ENCODE measurements around the gene ST6GALNAC4. TPM values are rescaled to one million over a fixed set of nuclear protein-coding genes. Genes with fewer than 3 reads are reported as not detected.

Gene ST6GALNAC4
- total RNA-seq, 1 experiment from 2014 or later: 28.3 TPM

DNA sequence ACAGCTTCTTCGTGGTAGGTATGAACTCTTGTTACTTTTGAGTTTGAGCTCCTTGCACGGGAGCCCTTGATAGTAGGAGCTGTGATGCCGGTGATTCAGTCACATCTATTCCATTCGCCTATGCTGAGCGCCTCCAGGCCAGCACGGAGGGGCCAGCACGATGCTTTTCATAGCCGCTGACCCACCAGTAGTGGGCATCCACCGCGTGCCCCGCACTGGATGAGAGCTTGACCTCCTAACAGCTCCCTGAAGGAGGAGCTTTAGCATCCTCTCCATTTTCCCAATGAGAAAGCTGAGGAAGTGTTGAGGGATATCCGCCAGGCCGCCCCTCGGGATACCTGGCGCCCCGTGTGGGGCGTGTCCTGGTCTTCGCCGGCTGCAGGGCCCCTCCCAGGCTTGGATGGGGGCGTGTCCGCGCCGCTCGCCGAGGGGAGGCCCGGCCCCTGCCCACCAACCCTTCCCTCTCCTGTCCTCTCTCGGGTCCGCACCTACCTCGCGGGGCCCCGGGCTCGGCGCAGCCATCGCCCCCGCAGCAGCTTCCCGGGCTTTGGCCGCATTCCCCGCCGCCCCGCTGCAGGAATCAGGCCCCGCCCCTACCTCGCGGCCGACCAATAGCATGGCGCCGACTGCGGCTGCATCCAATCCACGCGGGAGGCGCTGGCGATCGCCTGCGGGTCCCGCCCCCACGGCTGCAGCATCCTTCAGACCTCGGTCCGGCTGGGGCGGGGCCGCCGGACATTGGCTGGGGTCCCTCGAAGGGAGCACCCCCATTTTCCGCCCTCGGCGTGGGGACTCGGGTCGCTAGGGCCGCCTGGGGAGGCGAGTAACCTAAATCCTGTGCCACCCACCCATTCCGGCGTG lies 13.6 kb upstream of the ST6GALNAC4 start, which contains the start of gene PIP5KL1:
Gene PIP5KL1 (minus strand): TSS at position 547 of the 861 bp plus-strand sequence. CDS start 25 bp downstream, at position 522.
- no peak within 1 kb of the TSS for H3K27ac ChIP-seq
- no peaks in the 10 kb centered on the region for H3K9me3 ChIP-seq (ENCODE audit: insufficient read depth, low read depth)
- no peaks in the 10 kb centered on the region for H3K36me3 ChIP-seq (ENCODE audit: low read depth)
- peaks cover 37% of the 10 kb centered on the region for H3K4me1 ChIP-seq (replicated peaks; ENCODE audit: insufficient read depth)
- no peaks in the 10 kb centered on the region for H3K9me2 ChIP-seq (ENCODE audit: insufficient read depth)
- intact Hi-C loops (cut with micrococcal nuclease; ENCODE audit: unreplicated experiment): no loop called here
- H3K79me2 ChIP-seq (ENCODE audit: low read depth): peaks cover 9% of the 10 kb centered on the region; the same call in 1 of the 2 replicates
- no peaks in the 10 kb centered on the region for H3K27me3 ChIP-seq (ENCODE audit: insufficient read depth, low read depth)
- H3F3A ChIP-seq (ENCODE audit: insufficient read depth, low read depth): peaks cover 56% of the 10 kb centered on the region
- no peak for TF ChIP-seq EZH2 (IDR thresholded peaks at IDR 0.05; ENCODE audit: low read depth)
- no peak for TF ChIP-seq CTCF (conservative IDR thresholded peaks at IDR 0.05)
- 0 out of 2 replicates have a peak within 1 kb of the TSS, but pooled peaks have one; percentile 48 for H2AFZ ChIP-seq
- peak within 1 kb of the TSS; percentile 88 for H3K4me2 ChIP-seq
- ChIA-PET POLR2A (ENCODE audit: unreplicated experiment) (interaction anchor here (1.0 kb wide), 1 partner anchor 148 kb away, joined by 13 read pairs; no protein-coding TSS in a partner anchor), CTCF (interaction anchor here (0.6 kb wide), 2 partner anchors 9 to 129 kb away, joined by 3 to 12 read pairs; no protein-coding TSS in a partner anchor)
- DNase-seq: peak; percentile 68 to 91
- H3K4me3 ChIP-seq: peak within 1 kb of the TSS; percentile 58
- BruUV-seq (replicated peaks): no TSS peak
- H4K20me1 ChIP-seq (ENCODE audit: insufficient read depth): 0 out of 2 replicates have a peak, but pooled peaks cover 3% of the 10 kb centered on the region

DNA sequence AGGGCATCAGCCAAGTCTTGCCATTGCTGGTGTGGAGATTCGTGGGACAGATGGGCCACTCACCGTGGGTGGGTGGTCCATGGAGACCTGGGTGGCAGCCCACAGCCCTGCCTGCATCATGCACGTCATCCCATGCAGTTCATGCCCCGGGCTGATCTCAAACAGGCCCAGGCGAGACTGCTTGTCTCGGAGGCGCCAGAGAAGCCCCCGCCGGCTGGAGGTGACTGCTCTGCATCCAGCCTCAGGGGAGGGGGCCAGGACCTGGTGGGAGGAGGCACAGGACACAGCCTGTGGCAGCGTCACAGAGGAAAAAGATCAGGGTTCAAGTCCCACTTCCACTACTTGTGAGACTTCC lies 12.8 kb upstream of the ST6GALNAC4 start:
- intact Hi-C loops (cut with micrococcal nuclease; ENCODE audit: unreplicated experiment): no loop called here
- H2AFZ ChIP-seq: no peak overlapping the region
- H3K4me2 ChIP-seq: no peak overlapping the region
- H3F3A ChIP-seq (ENCODE audit: insufficient read depth, low read depth): peaks cover 56% of the 10 kb centered on the region
- BruUV-seq (replicated peaks): no TSS peak
- H4K20me1 ChIP-seq (ENCODE audit: insufficient read depth): 0 out of 2 replicates have a peak, but pooled peaks cover 3% of the 10 kb centered on the region
- no peak overlapping the region for H3K4me3 ChIP-seq
- H3K9me2 ChIP-seq (ENCODE audit: insufficient read depth): no peaks in the 10 kb centered on the region
- H3K79me2 ChIP-seq (ENCODE audit: low read depth): 0 out of 2 replicates have a peak, but pooled peaks cover 4% of the 10 kb centered on the region
- H3K36me3 ChIP-seq (ENCODE audit: low read depth): no peaks in the 10 kb centered on the region
- TF ChIP-seq CTCF (conservative IDR thresholded peaks at IDR 0.05): no peak
- TF ChIP-seq EZH2 (IDR thresholded peaks at IDR 0.05; ENCODE audit: low read depth): no peak
- H3K27me3 ChIP-seq (ENCODE audit: insufficient read depth, low read depth): no peaks in the 10 kb centered on the region
- no peak for DNase-seq
- ChIA-PET POLR2A (ENCODE audit: unreplicated experiment) (interaction anchor here (1.0 kb wide), 1 partner anchor 149 kb away, joined by 13 read pairs; no protein-coding TSS in a partner anchor), CTCF (no interaction called here)
- no peaks in the 10 kb centered on the region for H3K9me3 ChIP-seq (ENCODE audit: insufficient read depth, low read depth)
- no peak overlapping the region for H3K27ac ChIP-seq
- H3K4me1 ChIP-seq (replicated peaks; ENCODE audit: insufficient read depth): peaks cover 37% of the 10 kb centered on the region

GRCh38 chr9:127928676-127929624 lies 12.1 kb upstream of the ST6GALNAC4 start:
- peak overlapping the region; percentile 91 for H3K4me2 ChIP-seq
- intact Hi-C loops (cut with micrococcal nuclease; ENCODE audit: unreplicated experiment): no loop called here
- peaks cover 37% of the 10 kb centered on the region for H3K4me1 ChIP-seq (replicated peaks; ENCODE audit: insufficient read depth)
- H3K4me3 ChIP-seq: peak overlapping the region; percentile 63
- no peak overlapping the region for H2AFZ ChIP-seq
- 0 out of 2 replicates have a peak, but pooled peaks cover 3% of the 10 kb centered on the region for H4K20me1 ChIP-seq (ENCODE audit: insufficient read depth)
- no peak overlapping the region for H3K27ac ChIP-seq
- no peak for DNase-seq
- no TSS peak for BruUV-seq (replicated peaks)
- CTCF ChIA-PET: interaction anchor here (0.6 to 1.0 kb wide), 4 partner anchors 95 to 200 kb away, joined by 3 to 7 read pairs (median 4); no protein-coding TSS in a partner anchor
- H3K9me2 ChIP-seq (ENCODE audit: insufficient read depth): no peaks in the 10 kb centered on the region
- POLR2A ChIA-PET (ENCODE audit: unreplicated experiment): interaction anchor here (0.6 kb wide), 1 partner anchor 200 kb away, joined by 12 read pairs; no protein-coding TSS in a partner anchor
- no peak for TF ChIP-seq CTCF (conservative IDR thresholded peaks at IDR 0.05)
- no peak for TF ChIP-seq EZH2 (IDR thresholded peaks at IDR 0.05; ENCODE audit: low read depth)
- H3K27me3 ChIP-seq (ENCODE audit: insufficient read depth, low read depth): no peaks in the 10 kb centered on the region
- H3F3A ChIP-seq (ENCODE audit: insufficient read depth, low read depth): peaks cover 59% of the 10 kb centered on the region
- no peaks in the 10 kb centered on the region for H3K36me3 ChIP-seq (ENCODE audit: low read depth)
- H3K79me2 ChIP-seq (ENCODE audit: low read depth): no peaks in the 10 kb centered on the region
- H3K9me3 ChIP-seq (ENCODE audit: insufficient read depth, low read depth): no peaks in the 10 kb centered on the region

Data from PC-9 (cell line).